H1 (cell line): Measurements from ENCODE around the gene TRAPPC8.
"Not testable (repeated sequence)": the region's sequence is repeated elsewhere in the genome, so short reads cannot be mapped to it uniquely, and the experiment has no call there.

ENCODE experiments used
- JUN ChIP-seq: IDR thresholded peaks from 2 replicates; pipeline ENCODE4 v1.6.1; 2011; ENCODE audit warnings: low read depth, mild to moderate bottlenecking, improper control_type of control experiment, low read length
- POLR2A ChIP-seq, 2 experiments: IDR thresholded peaks; 1 replicate in 1 of 2; 2 replicates in 1 of 2; pipeline ENCODE4 v1.6.1; 2011; ENCODE audit warnings: low read depth in 2 of 2, low read length in 2 of 2, mild to moderate bottlenecking in 2 of 2; ENCODE audit errors: control extremely low read depth in 1 of 2
- RBBP5 ChIP-seq: IDR thresholded peaks from 2 replicates; pipeline ENCODE4 v1.7.1; 2012; ENCODE audit warnings: low read depth, mild to moderate bottlenecking, inconsistent platforms, low read length, moderate library complexity, borderline replicate concordance
- RFX5 ChIP-seq: IDR thresholded peaks from 2 replicates; pipeline ENCODE4 v1.6.1; 2011; ENCODE audit warnings: low read depth, low read length, improper control_type of control experiment, borderline replicate concordance
- TEAD4 ChIP-seq: IDR thresholded peaks from 2 replicates; pipeline ENCODE4 v1.6.1; 2012; ENCODE audit warnings: low read depth, low read length, inconsistent platforms, mixed read lengths
- TF ChIP-seq, protein P1 (sequence below), 3 experiments: IDR thresholded peaks; 1 replicate in 2 of 3; 2 replicates in 1 of 3; pipeline versions ENCODE4 v1.5.1 to v1.6.1; 2011; ENCODE audit warnings: low read length in 3 of 3, mild to moderate bottlenecking in 3 of 3, inconsistent platforms in 2 of 3, low read depth in 1 of 3, moderate library complexity in 1 of 3; ENCODE audit not compliant: insufficient read depth in 1 of 3; ENCODE audit errors: control extremely low read depth in 1 of 3
- TF ChIP-seq, protein P2 (sequence below): IDR thresholded peaks from 2 replicates; pipeline ENCODE4 v1.6.1; 2012; ENCODE audit warnings: low read length, inconsistent platforms

DNA sequence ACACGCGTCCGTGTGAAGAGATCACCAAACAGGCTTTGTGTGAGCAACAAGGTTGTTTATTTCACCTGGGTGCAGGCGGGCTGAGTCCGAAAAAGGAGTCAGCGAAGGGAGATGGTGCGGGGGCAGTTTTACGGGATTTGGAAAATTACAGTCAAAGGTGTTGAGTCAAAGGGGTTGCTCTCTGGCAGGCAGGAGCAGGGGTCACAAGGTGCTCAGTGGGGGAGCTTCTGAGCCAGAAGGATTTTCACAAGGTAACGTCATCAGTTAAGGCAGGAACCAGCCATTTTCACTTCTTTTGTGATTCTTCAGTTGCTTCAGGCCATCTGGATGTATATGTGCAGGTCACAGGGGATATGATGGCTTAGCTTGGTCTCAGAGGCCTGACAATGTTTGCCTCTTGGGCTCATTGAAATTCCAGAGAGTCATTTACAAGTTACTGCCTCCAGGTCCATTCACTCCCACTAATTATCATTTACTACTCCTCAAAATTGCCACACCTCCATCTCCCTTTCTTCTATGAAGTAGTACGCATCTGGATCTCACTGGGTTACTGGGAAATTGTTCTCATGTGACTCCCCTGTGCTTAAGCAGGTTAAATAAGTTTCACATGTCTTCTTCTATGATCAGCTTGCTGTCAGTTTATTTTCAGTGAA, 116.1 kb downstream of the TRAPPC8 start:
- TF ChIP-seq, protein P1, sequence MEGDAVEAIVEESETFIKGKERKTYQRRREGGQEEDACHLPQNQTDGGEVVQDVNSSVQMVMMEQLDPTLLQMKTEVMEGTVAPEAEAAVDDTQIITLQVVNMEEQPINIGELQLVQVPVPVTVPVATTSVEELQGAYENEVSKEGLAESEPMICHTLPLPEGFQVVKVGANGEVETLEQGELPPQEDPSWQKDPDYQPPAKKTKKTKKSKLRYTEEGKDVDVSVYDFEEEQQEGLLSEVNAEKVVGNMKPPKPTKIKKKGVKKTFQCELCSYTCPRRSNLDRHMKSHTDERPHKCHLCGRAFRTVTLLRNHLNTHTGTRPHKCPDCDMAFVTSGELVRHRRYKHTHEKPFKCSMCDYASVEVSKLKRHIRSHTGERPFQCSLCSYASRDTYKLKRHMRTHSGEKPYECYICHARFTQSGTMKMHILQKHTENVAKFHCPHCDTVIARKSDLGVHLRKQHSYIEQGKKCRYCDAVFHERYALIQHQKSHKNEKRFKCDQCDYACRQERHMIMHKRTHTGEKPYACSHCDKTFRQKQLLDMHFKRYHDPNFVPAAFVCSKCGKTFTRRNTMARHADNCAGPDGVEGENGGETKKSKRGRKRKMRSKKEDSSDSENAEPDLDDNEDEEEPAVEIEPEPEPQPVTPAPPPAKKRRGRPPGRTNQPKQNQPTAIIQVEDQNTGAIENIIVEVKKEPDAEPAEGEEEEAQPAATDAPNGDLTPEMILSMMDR (IDR thresholded peaks at IDR 0.05; ENCODE audit: control extremely low read depth in 1 of 3, insufficient read depth in 1 of 3, low read depth in 1 of 3, low read length in 3 of 3) = not testable (repeated sequence)
- not testable (repeated sequence) for TF ChIP-seq RBBP5, TEAD4, JUN, RFX5
- TF ChIP-seq, protein P2, sequence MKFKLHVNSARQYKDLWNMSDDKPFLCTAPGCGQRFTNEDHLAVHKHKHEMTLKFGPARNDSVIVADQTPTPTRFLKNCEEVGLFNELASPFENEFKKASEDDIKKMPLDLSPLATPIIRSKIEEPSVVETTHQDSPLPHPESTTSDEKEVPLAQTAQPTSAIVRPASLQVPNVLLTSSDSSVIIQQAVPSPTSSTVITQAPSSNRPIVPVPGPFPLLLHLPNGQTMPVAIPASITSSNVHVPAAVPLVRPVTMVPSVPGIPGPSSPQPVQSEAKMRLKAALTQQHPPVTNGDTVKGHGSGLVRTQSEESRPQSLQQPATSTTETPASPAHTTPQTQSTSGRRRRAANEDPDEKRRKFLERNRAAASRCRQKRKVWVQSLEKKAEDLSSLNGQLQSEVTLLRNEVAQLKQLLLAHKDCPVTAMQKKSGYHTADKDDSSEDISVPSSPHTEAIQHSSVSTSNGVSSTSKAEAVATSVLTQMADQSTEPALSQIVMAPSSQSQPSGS = not testable (repeated sequence)
- TF ChIP-seq POLR2A (IDR thresholded peaks at IDR 0.05; ENCODE audit: control extremely low read depth in 1 of 2, low read depth in 2 of 2, low read length in 2 of 2) = peak in 1 of 2 experiments; percentile 43; a peak in 1 of 3 replicates
